Mononuclear cell (primary cell): ENCODE results near the gene AGER. TPM values are rescaled to one million over a fixed set of nuclear protein-coding genes. Genes with fewer than 3 reads are reported as not detected.

Experiments used
- H3K27me3 ChIP-seq: 2 replicates; pipeline ENCODE4 v1.6.0; 2011; ENCODE audit warnings: low read length, control low read depth; ENCODE audit not compliant: insufficient read depth
- H3K4me1 ChIP-seq: 2 replicates; pipeline ENCODE4 v1.5.1; 2011; ENCODE audit warnings: mild to moderate bottlenecking, low read length, control low read depth; ENCODE audit not compliant: insufficient read depth
- H3K4me3 ChIP-seq: 2 replicates; pipeline ENCODE4 v1.5.1; 2011; ENCODE audit warnings: mild to moderate bottlenecking, low read length, moderate library complexity
- H3K9me3 ChIP-seq: 2 replicates; pipeline ENCODE4 v1.5.1; 2011; ENCODE audit warnings: low read depth, mild to moderate bottlenecking, control low read depth, low read length
- total RNA-seq: library from RNA; depleted of rRNA; stranded (reverse); fragments of >200 nt; gene quantifications from one replicate; pipeline ENCODE4 v1.2.3, GENCODE V29; 2012

The AGER gene
- total RNA-seq, 1 donor = 1.5 TPM

- Histone ChIP-seq H3K4me1 (peaks cover 50% of the 10 kb centered on the region), H3K4me3 (no peak overlapping the region), H3K27me3 (no peaks in the 10 kb centered on the region), H3K9me3 (no peaks in the 10 kb centered on the region)
Measured at GRCh38 chr6:32183030-32183429, 1.0 kb downstream of the AGER start.

- Histone ChIP-seq H3K4me3 (no peak overlapping the region), H3K27me3 (no peaks in the 10 kb centered on the region), H3K4me1 (peaks cover 47% of the 10 kb centered on the region), H3K9me3 (no peaks in the 10 kb centered on the region)
Measured at GRCh38 chr6:32182555-32182981, 1.5 kb downstream of the AGER start.

- H3K27me3 ChIP-seq = no peaks in the 10 kb centered on the region
- H3K4me3 ChIP-seq = no peak overlapping the region
- no peaks in the 10 kb centered on the region for H3K9me3 ChIP-seq
- peaks cover 47% of the 10 kb centered on the region for H3K4me1 ChIP-seq
Measured at GRCh38 chr6:32181915-32182529, 2.0 kb downstream of the AGER start.

GRCh38 chr6:32181148-32181702 is 2.8 kb downstream of the AGER start:
- no peak overlapping the region for H3K4me3 ChIP-seq
- no peaks in the 10 kb centered on the region for H3K9me3 ChIP-seq
- H3K27me3 ChIP-seq = no peaks in the 10 kb centered on the region
- H3K4me1 ChIP-seq = peaks cover 47% of the 10 kb centered on the region

GRCh38 chr6:32179766-32180405 is 4.2 kb downstream of the AGER start:
- Histone ChIP-seq H3K27me3 (no peaks in the 10 kb centered on the region), H3K4me3 (no peak overlapping the region), H3K4me1 (peaks cover 51% of the 10 kb centered on the region), H3K9me3 (no peaks in the 10 kb centered on the region)

DNA sequence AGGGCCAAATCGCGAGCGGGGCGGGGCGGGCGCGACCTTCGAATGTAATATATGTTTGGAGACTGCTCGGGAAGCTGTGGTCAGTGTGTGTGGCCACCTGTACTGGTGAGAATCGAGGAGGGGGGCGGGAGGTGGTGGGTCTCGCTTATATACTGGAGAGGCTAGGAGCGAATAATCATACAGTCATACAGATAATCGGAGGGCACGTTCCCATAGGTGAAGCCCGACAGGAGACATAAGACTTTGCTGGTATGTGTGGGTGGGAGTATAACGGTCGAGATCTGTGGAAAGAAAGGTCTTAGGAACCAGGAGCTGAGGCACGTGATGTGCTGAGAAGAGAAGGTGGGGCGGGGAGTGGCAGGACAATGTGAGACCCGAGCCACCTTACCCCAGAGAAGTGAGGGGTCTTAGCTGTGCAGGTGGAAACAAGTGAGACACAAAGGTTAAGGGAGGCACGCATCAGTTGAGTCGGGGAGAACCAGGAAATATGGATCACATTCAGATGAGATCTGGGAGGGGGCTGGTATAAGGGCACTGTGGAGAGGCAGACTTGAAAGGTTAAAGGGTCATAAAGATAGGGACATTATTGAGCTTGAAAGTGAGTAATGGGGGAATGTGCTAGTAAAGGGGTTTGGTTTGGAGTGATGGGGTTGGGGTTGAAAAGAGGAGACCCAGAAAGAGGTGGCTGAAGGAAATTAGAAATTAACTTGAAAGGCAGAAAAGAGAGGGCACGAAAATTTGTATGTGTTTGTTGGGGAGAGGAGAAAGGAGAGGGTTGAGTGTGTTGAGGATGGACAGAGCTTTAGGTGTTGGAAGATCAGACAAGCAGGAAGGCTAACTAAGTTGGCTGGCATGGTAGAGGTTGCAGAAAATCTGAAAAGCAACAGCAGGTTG is 5.3 kb downstream of the AGER start:
- H3K4me1 ChIP-seq = peaks cover 61% of the 10 kb centered on the region
- no peaks in the 10 kb centered on the region for H3K27me3 ChIP-seq
- peak overlapping the region; percentile 57 for H3K4me3 ChIP-seq
- H3K9me3 ChIP-seq = no peaks in the 10 kb centered on the region

- peak within 1 kb of the TSS; percentile 57 for H3K4me3 ChIP-seq
- no peaks in the 10 kb centered on the region for H3K9me3 ChIP-seq
- peaks cover 66% of the 10 kb centered on the region for H3K4me1 ChIP-seq
- H3K27me3 ChIP-seq = no peaks in the 10 kb centered on the region
Measured at GRCh38 chr6:32177788-32178546, 6.1 kb downstream of the AGER start, which contains the start of gene RNF5. Gene RNF5 (plus strand): TSS chr6:32178405. CDS start chr6:32178512, 107 bp downstream.

DNA sequence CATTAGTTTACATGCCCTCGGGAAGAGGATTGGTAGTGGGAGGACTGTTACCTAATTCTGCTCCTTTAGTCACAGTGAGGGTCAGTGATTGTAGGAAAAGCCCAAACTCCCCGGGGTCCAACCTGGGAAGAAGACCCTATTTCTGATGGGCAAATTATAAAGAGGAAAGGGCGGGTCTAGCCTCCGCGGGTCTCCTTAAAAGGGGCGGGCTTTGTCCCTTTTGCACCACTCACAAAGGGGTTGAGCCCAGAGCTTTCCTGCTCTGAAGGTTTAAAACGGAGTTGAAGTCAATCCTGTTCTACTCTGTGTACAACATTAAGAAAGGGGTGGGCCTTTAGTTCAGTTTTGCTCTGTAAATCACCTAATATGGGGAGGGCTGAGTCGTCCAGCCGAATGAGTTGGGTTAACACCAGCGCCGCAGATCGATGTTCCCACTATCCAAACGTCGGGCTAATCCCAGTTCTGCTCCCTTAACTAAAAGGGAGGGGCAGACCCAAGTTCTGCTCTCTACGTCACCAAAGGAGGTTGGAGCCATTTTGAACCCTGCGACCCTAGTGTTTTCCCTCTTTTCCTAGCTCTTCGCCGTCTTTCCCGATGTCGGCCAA is 6.8 kb downstream of the AGER start:
- Histone ChIP-seq H3K4me1 (peaks cover 63% of the 10 kb centered on the region), H3K27me3 (no peaks in the 10 kb centered on the region), H3K4me3 (peak overlapping the region; percentile 57), H3K9me3 (no peaks in the 10 kb centered on the region)

DNA sequence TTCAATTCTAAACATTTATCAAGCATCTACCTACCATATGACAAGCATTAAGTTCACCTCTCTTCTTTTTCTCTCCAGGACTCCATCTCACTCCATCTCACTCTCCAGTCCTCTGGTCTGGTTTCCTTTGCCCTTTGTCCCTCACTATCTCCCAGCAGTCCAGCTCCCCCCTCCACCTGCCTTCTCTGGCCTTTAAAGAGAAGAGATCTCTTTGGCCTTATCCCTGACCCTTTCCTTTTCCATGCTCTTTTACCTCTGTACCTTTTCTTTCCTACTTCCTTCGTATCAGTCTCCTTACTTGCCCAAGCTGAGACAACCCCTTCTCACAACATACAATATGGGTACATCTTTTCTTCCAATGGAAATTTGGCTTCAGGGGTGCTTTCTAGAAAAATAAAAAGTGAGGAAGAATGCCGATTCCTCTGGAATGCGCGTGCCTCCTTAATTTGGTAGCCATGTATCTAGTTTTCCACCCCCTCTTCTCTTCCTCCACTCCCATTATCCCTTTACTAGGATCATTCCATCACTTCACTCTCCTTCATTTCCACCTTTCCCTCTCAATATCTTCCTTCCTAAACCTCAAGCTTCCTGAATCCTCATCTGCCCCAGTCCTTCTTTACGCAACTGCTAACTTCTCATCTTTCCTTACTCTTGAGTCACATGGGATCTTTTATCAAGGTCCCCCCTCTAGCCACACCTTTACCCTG is 7.4 kb downstream of the AGER start:
- H3K4me1 ChIP-seq = peaks cover 61% of the 10 kb centered on the region
- peak overlapping the region; percentile 76 for H3K4me3 ChIP-seq
- H3K9me3 ChIP-seq = no peaks in the 10 kb centered on the region

GRCh38 chr6:32175711-32176475 is 8.2 kb downstream of the AGER start, which contains the start of gene AGPAT1:
Gene AGPAT1 (minus strand): TSS chr6:32176084. CDS start chr6:32171496, 4,588 bp downstream.
- Histone ChIP-seq H3K9me3 (no peaks in the 10 kb centered on the region), H3K4me3 (peak within 1 kb of the TSS; percentile 76), H3K4me1 (peaks cover 61% of the 10 kb centered on the region), H3K27me3 (no peaks in the 10 kb centered on the region)

More for the DNA sequence above, 7.4 kb downstream of the AGER start:
- no peaks in the 10 kb centered on the region for H3K27me3 ChIP-seq

GRCh38 chr6:32175322-32175710 is 8.7 kb downstream of the AGER start:
- Histone ChIP-seq H3K9me3 (no peaks in the 10 kb centered on the region), H3K4me1 (peaks cover 61% of the 10 kb centered on the region), H3K27me3 (no peaks in the 10 kb centered on the region), H3K4me3 (peak overlapping the region; percentile 76)

DNA sequence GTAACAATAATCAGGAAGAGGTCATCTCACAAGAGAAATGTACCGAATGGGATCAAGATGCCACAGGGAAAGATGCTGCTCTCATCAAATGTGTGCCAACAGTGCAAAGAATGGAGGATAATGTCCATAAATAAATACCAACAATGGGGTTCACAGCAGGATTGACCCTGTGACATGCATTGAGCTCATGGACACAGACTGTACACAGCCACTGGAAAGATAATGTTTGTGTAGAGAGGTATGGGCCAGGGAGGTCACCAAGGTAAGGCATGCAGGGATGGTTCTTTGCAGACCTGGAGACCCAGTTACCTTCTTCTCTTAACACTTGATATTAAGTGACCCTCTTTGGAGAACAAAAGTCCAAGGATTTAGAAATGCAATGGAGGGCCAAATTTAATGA is 9.6 kb downstream of the AGER start:
- Histone ChIP-seq H3K9me3 (no peaks in the 10 kb centered on the region), H3K4me3 (no peak overlapping the region), H3K4me1 (peaks cover 54% of the 10 kb centered on the region), H3K27me3 (no peaks in the 10 kb centered on the region)
